NCI-H2196 (cell line): ENCODE measurements around the gene NOS3.

Experiments used
- DNase-seq: peaks from one replicate; lab custom pipeline; 2025; ENCODE audit not compliant: unreplicated experiment; lab: John Stamatoyannopoulos, UW

NOS3 gene

GRCh38 chr7:150977382-150978125 is 13.3 kb upstream of the NOS3 start:
- peak; percentile 25 for DNase-seq

GRCh38 chr7:150978126-150978789 is 12.6 kb upstream of the NOS3 start, which contains the start of gene KCNH2:
Gene KCNH2 (minus strand): TSS chr7:150978321. CDS start chr7:150977913, 408 bp downstream.
- peak; percentile 80 for DNase-seq

GRCh38 chr7:150979713-150980390 is 11.0 kb upstream of the NOS3 start:
- DNase-seq: no peak

GRCh38 chr7:150980663-150981062 is 10.2 kb upstream of the NOS3 start:
- no peak for DNase-seq

- no peak for DNase-seq
These were observed 9.2 kb upstream of the NOS3 start for GRCh38 chr7:150981644-150982043.

- DNase-seq: peak; percentile 36
These were observed 8.5 kb upstream of the NOS3 start for GRCh38 chr7:150982351-150982750.

- DNase-seq: no peak
These were observed 6.9 kb upstream of the NOS3 start for GRCh38 chr7:150983893-150984368.

GRCh38 chr7:150986099-150986512 is 4.7 kb upstream of the NOS3 start:
- DNase-seq: peak; percentile 33

- DNase-seq: no peak
These were observed 4.3 kb upstream of the NOS3 start for GRCh38 chr7:150986556-150986955.

- peak; percentile 82 for DNase-seq
These were observed 2.3 kb upstream of the NOS3 start for GRCh38 chr7:150988230-150989226.

GRCh38 chr7:150989456-150989855 is 1.4 kb upstream of the NOS3 start:
- DNase-seq: no peak

GRCh38 chr7:150992051-150992640 is 1.3 kb downstream of the NOS3 start:
- DNase-seq: no peak

- DNase-seq: no peak
These were observed 2.1 kb downstream of the NOS3 start for GRCh38 chr7:150992833-150993302.

- DNase-seq: no peak
These were observed 2.7 kb downstream of the NOS3 start for GRCh38 chr7:150993511-150993910.

GRCh38 chr7:150994141-150994837 is 3.5 kb downstream of the NOS3 start:
- DNase-seq: no peak

- no peak for DNase-seq
These were observed 4.2 kb downstream of the NOS3 start for GRCh38 chr7:150994838-150995510.

- no peak for DNase-seq
These were observed 5.7 kb downstream of the NOS3 start for GRCh38 chr7:150996376-150997074.

GRCh38 chr7:150997075-150997511 is 6.3 kb downstream of the NOS3 start:
- DNase-seq: no peak
